Neural cell (in vitro differentiated cells): ENCODE measurements around the gene PRPF38A. TPM values are rescaled to one million over a fixed set of nuclear protein-coding genes. Genes with fewer than 3 reads are reported as not detected.

Experiments used
- H2AFZ ChIP-seq: fragments of 200-600, 300-800 bp; sonication (generic), shearing (Covaris generic); 2 replicates; pipeline ENCODE4 v1.6.0; 2014; ENCODE audit warnings: low read depth, mild to moderate bottlenecking, antibody characterized with exemption, low read length, moderate library complexity
- H3F3A ChIP-seq: fragments of 200-600 bp; shearing (Covaris generic); 2 replicates; pipeline ENCODE4 v1.6.1; 2016; ENCODE audit warnings: mild to moderate bottlenecking, moderate library complexity, mixed read lengths, antibody characterized with exemption, low read length; ENCODE audit not compliant: insufficient read depth, poor library complexity, severe bottlenecking
- H3K27ac ChIP-seq: fragments of 200-600, 300-800 bp; sonication (generic), shearing (Covaris generic); 2 replicates; pipeline ENCODE4 v1.5.1; 2014; ENCODE audit warnings: mild to moderate bottlenecking, low read length, moderate library complexity
- H3K27me3 ChIP-seq: fragments of 300-800, 200-600 bp; sonication (generic), shearing (Covaris generic); 2 replicates; pipeline ENCODE4 v1.6.0; 2014; ENCODE audit warnings: mild to moderate bottlenecking, low read depth, low read length, moderate library complexity; ENCODE audit not compliant: insufficient read depth
- H3K36me3 ChIP-seq: fragments of 300-800, 200-600 bp; sonication (generic), shearing (Covaris generic); 2 replicates; pipeline ENCODE4 v1.5.1; 2014; ENCODE audit warnings: mild to moderate bottlenecking, antibody characterized with exemption, low read length, moderate library complexity; ENCODE audit not compliant: insufficient read depth
- H3K4me2 ChIP-seq: fragments of 300-800, 200-600 bp; sonication (generic), shearing (Covaris generic); 2 replicates; pipeline ENCODE4 v1.6.0; 2014; ENCODE audit warnings: mild to moderate bottlenecking, low read length
- H3K4me3 ChIP-seq: fragments of 300-800, 200-600 bp; sonication (generic), shearing (Covaris generic); 2 replicates; pipeline ENCODE4 v1.5.1; 2014; ENCODE audit warnings: mild to moderate bottlenecking, low read length, moderate library complexity
- H3K79me2 ChIP-seq: fragments of 200-600 bp; shearing (Covaris generic); replicated peaks from 2 replicates; pipeline ENCODE4 v1.6.0; 2014; ENCODE audit warnings: mild to moderate bottlenecking, low read length, moderate library complexity; ENCODE audit not compliant: insufficient read depth
- H3K9ac ChIP-seq: fragments of 300-800, 200-600 bp; sonication (generic), shearing (Covaris generic); 2 replicates; pipeline ENCODE4 v1.6.1; 2016; ENCODE audit warnings: mild to moderate bottlenecking, low read length, mixed read lengths
- H3K9me2 ChIP-seq: fragments of 200-600 bp; shearing (Covaris generic); 2 replicates; pipeline ENCODE4 v1.6.1; 2016; ENCODE audit warnings: mild to moderate bottlenecking, low read length, mixed read lengths; ENCODE audit not compliant: insufficient read depth
- H3K9me3 ChIP-seq: fragments of 200-600, 300-800 bp; sonication (generic), shearing (Covaris generic); 2 replicates; pipeline ENCODE4 v1.6.1; 2016; ENCODE audit warnings: mild to moderate bottlenecking, mixed run types, low read length, moderate library complexity, mixed read lengths
- H4K20me1 ChIP-seq: fragments of 200-600 bp; shearing (Covaris generic); 2 replicates; pipeline ENCODE4 v1.6.1; 2016; ENCODE audit warnings: mild to moderate bottlenecking, mixed run types; ENCODE audit not compliant: insufficient read depth
- CTCF ChIP-seq: fragments of 450-650 bp; IDR thresholded peaks from 2 replicates; pipeline ENCODE4 v1.5.1; 2014; ENCODE audit warnings: antibody characterized with exemption, mild to moderate bottlenecking, moderate library complexity; ENCODE audit not compliant: poor library complexity, severe bottlenecking
- EP300 ChIP-seq: fragments of 450-650 bp; conservative IDR thresholded peaks from 2 replicates; pipeline ENCODE4 v1.6.1; 2014; ENCODE audit warnings: antibody characterized with exemption, mild to moderate bottlenecking, moderate library complexity; ENCODE audit not compliant: poor library complexity, severe bottlenecking
- EZH2 ChIP-seq: fragments of 200-600, 300-800 bp; shearing (Covaris generic), sonication (generic); IDR thresholded peaks from 2 replicates; pipeline ENCODE4 v1.6.1; 2014; ENCODE audit warnings: antibody characterized with exemption, low read length, borderline replicate concordance, mild to moderate bottlenecking; ENCODE audit not compliant: insufficient read depth, poor library complexity, severe bottlenecking
- MXI1 ChIP-seq: fragments of 450-650 bp; conservative IDR thresholded peaks from 2 replicates; pipeline ENCODE4 v1.6.1; 2014; ENCODE audit warnings: antibody characterized with exemption, mild to moderate bottlenecking; ENCODE audit not compliant: poor library complexity, severe bottlenecking
- POLR2AphosphoS5 ChIP-seq: IDR thresholded peaks from 2 replicates; pipeline ENCODE4 v1.6.1; 2012
- RAD21 ChIP-seq: fragments of 450-650 bp; conservative IDR thresholded peaks from 2 replicates; pipeline ENCODE4 v1.6.1; 2014; ENCODE audit warnings: antibody characterized with exemption, mild to moderate bottlenecking, moderate library complexity
- SMC3 ChIP-seq: fragments of 450-650 bp; conservative IDR thresholded peaks from 2 replicates; pipeline ENCODE4 v1.6.1; 2014; ENCODE audit warnings: antibody characterized with exemption, mild to moderate bottlenecking, moderate library complexity; ENCODE audit not compliant: poor library complexity
- TAF1 ChIP-seq: IDR thresholded peaks from 2 replicates; pipeline ENCODE4 v1.6.1; 2012; ENCODE audit warnings: low read depth
- polyA plus RNA-seq: library from polyadenylated mRNA; depleted of rRNA; stranded (reverse); fragments of >200 nt; gene quantifications from 2 replicates; pipeline ENCODE4 v1.2.3, GENCODE V29; 2014
- TF ChIP-seq, protein P1 (sequence below): IDR thresholded peaks from 2 replicates; pipeline ENCODE4 v1.6.1; 2012; ENCODE audit warnings: borderline replicate concordance

The PRPF38A gene
- polyA plus RNA-seq, 1 donor from 2014 or later: 18.0 TPM

DNA sequence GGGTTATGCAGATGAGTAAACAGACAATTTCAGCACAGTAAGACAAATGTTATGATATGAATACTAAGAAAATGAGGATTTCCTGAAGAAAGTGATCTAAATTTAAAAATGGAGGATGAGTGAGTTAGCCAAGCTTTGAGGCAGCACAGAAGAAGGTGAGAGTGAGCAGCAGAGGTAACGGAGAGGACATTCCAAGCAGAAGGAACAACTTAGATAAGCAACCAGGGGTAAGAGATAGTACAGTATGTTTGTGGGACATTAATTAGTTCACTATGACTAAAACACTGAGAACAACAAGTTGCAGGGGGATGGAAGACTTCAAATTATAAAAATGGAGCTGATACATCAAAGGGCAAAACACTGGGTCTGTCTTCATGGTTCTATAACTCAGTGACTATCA lies 22.8 kb downstream of the PRPF38A start:
- Histone ChIP-seq H3K27ac (no peak overlapping the region), H3K9ac (no peak overlapping the region), H4K20me1 (no peaks in the 10 kb centered on the region), H2AFZ (no peak overlapping the region), H3K9me2 (no peaks in the 10 kb centered on the region), H3K4me2 (no peak overlapping the region), H3K4me3 (no peak overlapping the region), H3K27me3 (no peaks in the 10 kb centered on the region), H3K36me3 (peaks cover 19% of the 10 kb centered on the region), H3K9me3 (no peaks in the 10 kb centered on the region), H3F3A (no peaks in the 10 kb centered on the region), H3K79me2 (no peaks in the 10 kb centered on the region)
- TF ChIP-seq SMC3 (no peak), TAF1 (no peak)
- TF ChIP-seq, protein P1, sequence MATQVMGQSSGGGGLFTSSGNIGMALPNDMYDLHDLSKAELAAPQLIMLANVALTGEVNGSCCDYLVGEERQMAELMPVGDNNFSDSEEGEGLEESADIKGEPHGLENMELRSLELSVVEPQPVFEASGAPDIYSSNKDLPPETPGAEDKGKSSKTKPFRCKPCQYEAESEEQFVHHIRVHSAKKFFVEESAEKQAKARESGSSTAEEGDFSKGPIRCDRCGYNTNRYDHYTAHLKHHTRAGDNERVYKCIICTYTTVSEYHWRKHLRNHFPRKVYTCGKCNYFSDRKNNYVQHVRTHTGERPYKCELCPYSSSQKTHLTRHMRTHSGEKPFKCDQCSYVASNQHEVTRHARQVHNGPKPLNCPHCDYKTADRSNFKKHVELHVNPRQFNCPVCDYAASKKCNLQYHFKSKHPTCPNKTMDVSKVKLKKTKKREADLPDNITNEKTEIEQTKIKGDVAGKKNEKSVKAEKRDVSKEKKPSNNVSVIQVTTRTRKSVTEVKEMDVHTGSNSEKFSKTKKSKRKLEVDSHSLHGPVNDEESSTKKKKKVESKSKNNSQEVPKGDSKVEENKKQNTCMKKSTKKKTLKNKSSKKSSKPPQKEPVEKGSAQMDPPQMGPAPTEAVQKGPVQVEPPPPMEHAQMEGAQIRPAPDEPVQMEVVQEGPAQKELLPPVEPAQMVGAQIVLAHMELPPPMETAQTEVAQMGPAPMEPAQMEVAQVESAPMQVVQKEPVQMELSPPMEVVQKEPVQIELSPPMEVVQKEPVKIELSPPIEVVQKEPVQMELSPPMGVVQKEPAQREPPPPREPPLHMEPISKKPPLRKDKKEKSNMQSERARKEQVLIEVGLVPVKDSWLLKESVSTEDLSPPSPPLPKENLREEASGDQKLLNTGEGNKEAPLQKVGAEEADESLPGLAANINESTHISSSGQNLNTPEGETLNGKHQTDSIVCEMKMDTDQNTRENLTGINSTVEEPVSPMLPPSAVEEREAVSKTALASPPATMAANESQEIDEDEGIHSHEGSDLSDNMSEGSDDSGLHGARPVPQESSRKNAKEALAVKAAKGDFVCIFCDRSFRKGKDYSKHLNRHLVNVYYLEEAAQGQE: no peak

DNA sequence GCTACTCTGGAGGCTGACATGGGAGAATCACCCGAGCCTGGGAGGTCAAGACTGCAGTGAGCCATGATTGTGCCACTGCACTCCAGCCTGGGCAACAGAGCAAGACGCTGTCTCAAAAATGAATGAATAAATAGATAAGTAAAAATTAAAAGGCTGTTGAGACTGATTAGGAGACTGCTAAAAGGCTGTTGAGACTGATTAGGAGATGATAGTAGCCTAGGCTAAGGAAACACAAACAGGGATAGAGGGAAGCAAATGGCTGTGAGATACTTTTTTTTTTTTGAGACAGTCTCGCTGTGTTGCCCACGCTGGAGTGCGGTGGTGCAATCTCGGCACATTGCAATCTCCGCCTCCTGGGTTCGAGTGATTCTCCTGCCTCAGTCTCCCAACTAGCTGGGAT lies 28.4 kb downstream of the PRPF38A start:
- H3K9me2 ChIP-seq: no peaks in the 10 kb centered on the region
- H3K79me2 ChIP-seq: no peaks in the 10 kb centered on the region
- no peaks in the 10 kb centered on the region for H4K20me1 ChIP-seq
- H3K4me3 ChIP-seq: no peak overlapping the region
- TF ChIP-seq, protein P1: no peak
- TF ChIP-seq RAD21 (no peak), TAF1 (no peak), MXI1 (no peak), EZH2 (no peak), EP300 (no peak), POLR2AphosphoS5 (no peak), CTCF (no peak), SMC3 (no peak)
- H3K4me2 ChIP-seq: no peak overlapping the region
- H3K36me3 ChIP-seq: peaks cover 9% of the 10 kb centered on the region
- H3K9ac ChIP-seq: no peak overlapping the region
- no peaks in the 10 kb centered on the region for H3K9me3 ChIP-seq
- no peak overlapping the region for H2AFZ ChIP-seq
- H3K27me3 ChIP-seq: no peaks in the 10 kb centered on the region
- H3F3A ChIP-seq: no peaks in the 10 kb centered on the region
- H3K27ac ChIP-seq: no peak overlapping the region
